Stimulated activated CD8-positive, alpha-beta memory T cell treated with anti-CD3 and anti-CD28 coated beads, Interleukin-2, amount 100 ng/mL, for 1 hour (primary cell): Measurements from ENCODE around the gene DOK7.

Source experiments
- DNase-seq, 2 donors: peaks; one replicate each; pipeline ENCODE4 v3.0.0-alpha.2; 2020; ENCODE audit warnings: low read depth in 2 of 2

The DOK7 gene

GRCh38 chr4:3462790-3463415 is at the start of gene DOK7:
DOK7 (plus strand) TSS chr4:3463306; CDS start chr4:3463376, 70 bp downstream.
- DNase-seq: no peak

- no peak for DNase-seq
These were observed 49.3 kb upstream of the DOK7 start for GRCh38 chr4:3413675-3414420.

GRCh38 chr4:3414421-3415279 is 48.5 kb upstream of the DOK7 start:
- no peak for DNase-seq

GRCh38 chr4:3415471-3416141 is 47.5 kb upstream of the DOK7 start:
- no peak for DNase-seq

- DNase-seq: no peak
These were observed 46.8 kb upstream of the DOK7 start for GRCh38 chr4:3416270-3416669.

GRCh38 chr4:3416821-3417221 is 46.3 kb upstream of the DOK7 start:
- no peak for DNase-seq

GRCh38 chr4:3417448-3417847 is 45.7 kb upstream of the DOK7 start:
- DNase-seq: no peak

GRCh38 chr4:3418029-3418762 is 44.9 kb upstream of the DOK7 start:
- DNase-seq: no peak

GRCh38 chr4:3419836-3420605 is 43.1 kb upstream of the DOK7 start:
- DNase-seq: no peak

- DNase-seq: no peak
These were observed 42.5 kb upstream of the DOK7 start for GRCh38 chr4:3420606-3420955.

GRCh38 chr4:3420956-3421355 is 42.1 kb upstream of the DOK7 start:
- DNase-seq: no peak

- no peak for DNase-seq
These were observed 41.6 kb upstream of the DOK7 start for GRCh38 chr4:3421470-3421869.

- no peak for DNase-seq
These were observed 40.8 kb upstream of the DOK7 start for GRCh38 chr4:3422241-3422801.

- no peak for DNase-seq
These were observed 40.3 kb upstream of the DOK7 start for GRCh38 chr4:3422808-3423297.

GRCh38 chr4:3423406-3423805 is 39.7 kb upstream of the DOK7 start:
- no peak for DNase-seq

- DNase-seq: no peak
These were observed 39.2 kb upstream of the DOK7 start for GRCh38 chr4:3423952-3424351.

GRCh38 chr4:3424522-3425095 is 38.5 kb upstream of the DOK7 start:
- DNase-seq: no peak

GRCh38 chr4:3426465-3427133 is 36.5 kb upstream of the DOK7 start:
- DNase-seq: no peak

- DNase-seq: no peak
These were observed 36.0 kb upstream of the DOK7 start for GRCh38 chr4:3427134-3427476.
